Breast epithelium (tissue), 4 donors: ENCODE data around the gene MC1R. TPM values are rescaled to one million over a fixed set of nuclear protein-coding genes. Genes with fewer than 3 reads are reported as not detected.

Source experiments
- DNase-seq, 2 donors: peaks; one replicate each; pipeline ENCODE4 v3.0.0-alpha.2; 2019; ENCODE audit warnings: low spot score in 2 of 2
- H3K27ac ChIP-seq, 2 donors: fragments of 200-600 bp; sonication (generic) in 1 of 2; one replicate each; pipeline ENCODE4 v1.5.1; 2016 to 2019; ENCODE audit warnings: mild to moderate bottlenecking in 1 of 2
- H3K27me3 ChIP-seq, 2 donors: fragments of 200-600 bp; sonication (generic) in 1 of 2; one replicate each; pipeline versions ENCODE4 v1.5.1 to v1.6.0; 2017 to 2019; ENCODE audit warnings: control low read depth in 1 of 2, mild to moderate bottlenecking in 1 of 2
- H3K36me3 ChIP-seq: fragments of 200-600 bp; one replicate; pipeline ENCODE4 v1.5.1; 2019
- H3K4me1 ChIP-seq, 2 donors: fragments of 200-600 bp; sonication (generic); one replicate each; pipeline ENCODE4 v1.5.1; 2016 to 2019; ENCODE audit warnings: control low read depth in 1 of 2
- H3K4me3 ChIP-seq, 3 donors: fragments of 200-600 bp; sonication (generic); 1 replicate in 2 of 3; 2 replicates in 1 of 3; pipeline ENCODE4 v1.5.1; 2016 to 2019; ENCODE audit warnings: mild to moderate bottlenecking in 3 of 3, moderate library complexity in 2 of 3
- H3K9me3 ChIP-seq, 2 donors: fragments of 200-600 bp; sonication (generic) in 1 of 2; one replicate each; pipeline ENCODE4 v1.5.1; 2016 to 2019; ENCODE audit warnings: control low read depth in 1 of 2
- CTCF ChIP-seq, 3 donors: fragments of 450-650 bp; IDR thresholded peaks; one replicate each; pipeline ENCODE4 v1.5.1; 2016 to 2017; ENCODE audit warnings: antibody characterized with exemption in 3 of 3, mild to moderate bottlenecking in 3 of 3, moderate library complexity in 3 of 3
- POLR2A ChIP-seq: fragments of 450-650 bp; IDR thresholded peaks from one replicate; pipeline ENCODE4 v1.6.1; 2016; ENCODE audit warnings: antibody characterized with exemption, mild to moderate bottlenecking, moderate library complexity
- POLR2AphosphoS5 ChIP-seq, 3 donors: sonication (generic); formaldehyde crosslinking; IDR thresholded peaks; one replicate each; pipeline ENCODE4 v1.6.1; 2017; ENCODE audit warnings: antibody characterized with exemption in 3 of 3
- intact Hi-C: fragments of 100-400 bp; cut with DNase I; formaldehyde crosslinking; loops from one replicate; pipeline ENCODE4 v1.15.1; 2023; ENCODE audit warnings: low total_unique reads
- total RNA-seq, 3 donors: library from RNA; depleted of rRNA; stranded (reverse); fragments of >200 nt; gene quantifications; one replicate each; pipeline ENCODE4 v1.1.0, GENCODE V29; 2016

MC1R gene
- total RNA-seq, 3 donors from 2014 or later: 3.7 to 7.2 (median 3.8) TPM

- TF ChIP-seq POLR2A (no peak), CTCF (IDR thresholded peaks at IDR 0.05) (no peak), POLR2AphosphoS5 (IDR thresholded peaks at IDR 0.05) (no peak)
- no peaks in the 10 kb centered on the region for H3K4me1 ChIP-seq
- H3K9me3 ChIP-seq: no peaks in the 10 kb centered on the region
- no peak overlapping the region for H3K4me3 ChIP-seq
- no peak for DNase-seq
- peaks cover 18% of the 10 kb centered on the region for H3K36me3 ChIP-seq
- intact Hi-C loops: no loop called here
- H3K27me3 ChIP-seq: no peaks in the 10 kb centered on the region
- H3K27ac ChIP-seq: no peak overlapping the region
Measured at GRCh38 chr16:89892055-89892630, 26.5 kb upstream of the MC1R start.

GRCh38 chr16:89892635-89893034 is 26.0 kb upstream of the MC1R start:
- intact Hi-C loops: no loop called here
- TF ChIP-seq POLR2A: no peak
- no peak for TF ChIP-seq CTCF (IDR thresholded peaks at IDR 0.05)
- TF ChIP-seq POLR2AphosphoS5 (IDR thresholded peaks at IDR 0.05): no peak
- H3K27me3 ChIP-seq: no peaks in the 10 kb centered on the region

GRCh38 chr16:89893642-89894548 is 24.8 kb upstream of the MC1R start:
- Histone ChIP-seq H3K4me1 (no peaks in the 10 kb centered on the region), H3K27ac (no peak overlapping the region), H3K36me3 (peaks cover 18% of the 10 kb centered on the region), H3K27me3 (no peaks in the 10 kb centered on the region), H3K9me3 (no peaks in the 10 kb centered on the region), H3K4me3 (no peak overlapping the region)
- no peak for DNase-seq
- TF ChIP-seq POLR2A (no peak), POLR2AphosphoS5 (IDR thresholded peaks at IDR 0.05) (no peak), CTCF (IDR thresholded peaks at IDR 0.05) (no peak)
- intact Hi-C loops: no loop called here

More at GRCh38 chr16:89892635-89893034, 26.0 kb upstream of the MC1R start:
- Histone ChIP-seq H3K36me3 (peaks cover 18% of the 10 kb centered on the region), H3K27ac (no peak overlapping the region), H3K4me3 (no peak overlapping the region), H3K4me1 (no peaks in the 10 kb centered on the region), H3K9me3 (no peaks in the 10 kb centered on the region)
- DNase-seq: no peak

- intact Hi-C loops: no loop called here
- TF ChIP-seq CTCF (IDR thresholded peaks at IDR 0.05) (no peak), POLR2A (no peak), POLR2AphosphoS5 (IDR thresholded peaks at IDR 0.05) (no peak)
- no peak overlapping the region for H3K27ac ChIP-seq
- H3K4me3 ChIP-seq: no peak overlapping the region
- no peaks in the 10 kb centered on the region for H3K27me3 ChIP-seq
- no peak for DNase-seq
- H3K36me3 ChIP-seq: peaks cover 18% of the 10 kb centered on the region
- H3K9me3 ChIP-seq: no peaks in the 10 kb centered on the region
- no peaks in the 10 kb centered on the region for H3K4me1 ChIP-seq
Measured at GRCh38 chr16:89895482-89896250, 23.0 kb upstream of the MC1R start.
